PC-9 (cell line): ENCODE measurements around the gene USP17L18. TPM values are rescaled to one million over a fixed set of nuclear protein-coding genes. Genes with fewer than 3 reads are reported as not detected.
"Not testable (repeated sequence)": the region's sequence is repeated elsewhere in the genome, so short reads cannot be mapped to it uniquely, and the experiment has no call there.

Source experiments
- BruUV-seq: library from RNA; stranded (reverse); fragments of 400-500 nt; replicated peaks from 2 replicates; lab custom pipeline; 2021; lab: Mats Ljungman, UMichigan
- CTCF ChIA-PET: fragments of 300-600 bp; sonication (Branson Sonifier 250); formaldehyde crosslinking; loops from one replicate; lab custom pipeline; 2022; ENCODE audit warnings: antibody characterized with exemption; lab: Charles Lee
- POLR2A ChIA-PET: fragments of 300-600 bp; sonication (Branson Sonifier 250); formaldehyde crosslinking; loops from one replicate; lab custom pipeline; 2022; ENCODE audit warnings: antibody characterized with exemption; ENCODE audit not compliant: unreplicated experiment; lab: Charles Lee
- DNase-seq, 2 experiments: peaks; one replicate each; pipeline versions ENCODE4 v3.0.0 to v3.0.0-alpha.2; 2015 to 2022; ENCODE audit warnings: mixed read lengths in 1 of 2
- H2AFZ ChIP-seq: fragments of 200-600 bp; sonication (generic); 2 replicates; pipeline ENCODE4 v1.8.1; 2017; ENCODE audit warnings: antibody characterized with exemption
- H3F3A ChIP-seq: fragments of 200-600 bp; sonication (generic); 2 replicates; pipeline ENCODE4 v1.8.1; 2017; ENCODE audit warnings: antibody characterized with exemption, mild to moderate bottlenecking, low read depth; ENCODE audit not compliant: insufficient read depth
- H3K27ac ChIP-seq: fragments of 200-600 bp; sonication (generic); 2 replicates; pipeline ENCODE4 v1.6.1; 2016; ENCODE audit warnings: mixed run types
- H3K27me3 ChIP-seq: fragments of 200-600 bp; sonication (generic); 2 replicates; pipeline ENCODE4 v1.6.1; 2016; ENCODE audit warnings: low read depth, mixed run types; ENCODE audit not compliant: insufficient read depth
- H3K36me3 ChIP-seq: fragments of 200-600 bp; sonication (generic); 2 replicates; pipeline ENCODE4 v1.6.1; 2016; ENCODE audit warnings: low read depth, mixed run types
- H3K4me1 ChIP-seq: fragments of 200-600 bp; sonication (generic); replicated peaks from 2 replicates; pipeline ENCODE4 v1.6.1; 2016; ENCODE audit warnings: mixed run types; ENCODE audit not compliant: insufficient read depth
- H3K4me2 ChIP-seq: fragments of 200-600 bp; sonication (generic); 2 replicates; pipeline ENCODE4 v1.6.1; 2017; ENCODE audit warnings: mixed run types
- H3K4me3 ChIP-seq: fragments of 200-600 bp; sonication (generic); 2 replicates; pipeline ENCODE4 v1.6.1; 2016; ENCODE audit warnings: mixed run types
- H3K79me2 ChIP-seq: fragments of 200-600 bp; sonication (generic); 2 replicates; pipeline ENCODE4 v1.6.1; 2017; ENCODE audit warnings: low read depth, mixed run types
- H3K9me2 ChIP-seq: fragments of 200-600 bp; sonication (generic); 2 replicates; pipeline ENCODE4 v1.8.1; 2017; ENCODE audit warnings: mild to moderate bottlenecking; ENCODE audit not compliant: insufficient read depth
- H3K9me3 ChIP-seq: fragments of 200-600 bp; sonication (generic); 2 replicates; pipeline ENCODE4 v1.8.1; 2016; ENCODE audit warnings: low read depth; ENCODE audit not compliant: insufficient read depth
- H4K20me1 ChIP-seq: fragments of 200-600 bp; sonication (generic); 2 replicates; pipeline ENCODE4 v1.8.1; 2017; ENCODE audit not compliant: insufficient read depth
- intact Hi-C: fragments of 100-400 bp; cut with micrococcal nuclease; formaldehyde crosslinking; loops from one replicate; pipeline ENCODE4 v1.10.0; 2022; ENCODE audit not compliant: unreplicated experiment
- total RNA-seq: library from RNA; stranded (reverse); gene quantifications from 2 replicates; pipeline ENCODE4 v1.2.3, GENCODE V29; 2021

USP17L18 gene
- total RNA-seq, 1 experiment from 2014 or later = not detected

DNA sequence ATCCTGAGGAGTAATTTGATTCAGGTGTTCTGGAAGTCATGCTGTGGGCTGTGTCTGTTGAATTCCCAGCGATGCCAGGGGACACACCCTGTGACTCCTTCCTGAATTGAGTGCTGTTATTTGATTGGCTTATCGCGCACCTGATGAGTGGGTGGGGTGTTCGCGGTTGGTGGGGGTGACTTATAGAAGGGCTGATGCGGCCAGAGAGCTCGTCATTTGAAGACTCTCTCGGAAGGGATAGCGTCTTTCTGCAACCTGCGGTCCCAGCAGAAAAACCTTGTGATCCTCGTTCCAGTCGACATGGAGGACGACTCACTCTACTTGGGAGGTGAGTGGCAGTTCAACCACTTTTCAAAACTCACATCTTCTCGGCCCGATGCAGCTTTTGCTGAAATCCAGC is 18.9 kb downstream of the USP17L18 start, which contains the start of gene USP17L22:
TSS of gene USP17L22 (plus strand) at position 301 of the 400 bp plus-strand sequence. CDS start at position 301, 0 bp downstream.
- H3K4me3 ChIP-seq, CTCF ChIA-PET, H2AFZ ChIP-seq, POLR2A ChIA-PET, DNase-seq, H3K27me3 ChIP-seq, H3F3A ChIP-seq, H3K4me2 ChIP-seq, H4K20me1 ChIP-seq, H3K27ac ChIP-seq, H3K79me2 ChIP-seq, H3K4me1 ChIP-seq, H3K9me3 ChIP-seq, H3K9me2 ChIP-seq, BruUV-seq, H3K36me3 ChIP-seq, intact Hi-C loops: not testable (repeated sequence)

GRCh38 chr4:9271719-9272118 is 23.3 kb downstream of the USP17L18 start:
- H3K27ac ChIP-seq, H3K36me3 ChIP-seq, H4K20me1 ChIP-seq, H3K4me2 ChIP-seq, DNase-seq, BruUV-seq, intact Hi-C loops, H3K4me3 ChIP-seq, H3K4me1 ChIP-seq, H3K79me2 ChIP-seq, H3K9me2 ChIP-seq, H2AFZ ChIP-seq, H3F3A ChIP-seq, POLR2A ChIA-PET, H3K27me3 ChIP-seq, H3K9me3 ChIP-seq, CTCF ChIA-PET: not testable (repeated sequence)

Other genes with a start within 250 kb of the USP17L18 start
- not detected in 2 replicates for gene FAM90A26, start 78.2 kb upstream of the USP17L18 start, total RNA-seq
- not detected in 2 replicates for gene USP17L10, start 38.0 kb upstream of the USP17L18 start, total RNA-seq
- not detected in 2 replicates for gene USP17L11, start 33.2 kb upstream of the USP17L18 start, total RNA-seq
- not detected in 2 replicates for gene USP17L12, start 28.5 kb upstream of the USP17L18 start, total RNA-seq
- not detected in 2 replicates for gene USP17L13, start 23.7 kb upstream of the USP17L18 start, total RNA-seq
- gene USP17L15, start 14.2 kb upstream of the USP17L18 start, total RNA-seq = not detected in 2 replicates
- gene USP17L17, start 4.8 kb upstream of the USP17L18 start, total RNA-seq = not detected in 2 replicates
- gene USP17L19, start 4.7 kb downstream of the USP17L18 start, total RNA-seq = not detected in 2 replicates
- not detected in 2 replicates for gene USP17L20, start 9.5 kb downstream of the USP17L18 start, total RNA-seq
- gene USP17L21, start 14.2 kb downstream of the USP17L18 start, total RNA-seq = not detected in 2 replicates
- not detected in 2 replicates for gene USP17L22, start 19.0 kb downstream of the USP17L18 start, total RNA-seq
- gene USP17L24, start 76.5 kb downstream of the USP17L18 start, total RNA-seq = not detected in 2 replicates
- gene USP17L25, start 81.3 kb downstream of the USP17L18 start, total RNA-seq = not detected in 2 replicates
- not detected in 2 replicates for gene USP17L26, start 86.0 kb downstream of the USP17L18 start, total RNA-seq
- gene USP17L5, start 90.8 kb downstream of the USP17L18 start, total RNA-seq = not detected in 2 replicates
- gene USP17L27, start 95.5 kb downstream of the USP17L18 start, total RNA-seq = not detected in 2 replicates
- gene USP17L28, start 100.3 kb downstream of the USP17L18 start, total RNA-seq = not detected in 2 replicates
- not detected in 2 replicates for gene USP17L29, start 105.0 kb downstream of the USP17L18 start, total RNA-seq
- gene USP17L30, start 114.5 kb downstream of the USP17L18 start, total RNA-seq = not detected in 2 replicates
- not detected in 2 replicates for gene DEFB131A, start 195.8 kb downstream of the USP17L18 start, total RNA-seq